HCT116 (cell line): Measurements from ENCODE around the gene MAPKAPK5. TPM values are rescaled to one million over a fixed set of nuclear protein-coding genes. Genes with fewer than 3 reads are reported as not detected.

ENCODE experiments used
- ATAC-seq: fragments of 200-7000 bp; cut with Tn5 transposase; 2 replicates; pipeline ENCODE4 v1.9.1; 2020; ENCODE audit warnings: mild to moderate bottlenecking, moderate library complexity
- BruUV-seq: library from RNA; stranded (reverse); fragments of 400-500 nt; replicated peaks from 2 replicates; lab custom pipeline; 2021; lab: Mats Ljungman, UMichigan
- CTCF ChIA-PET: fragments of 300-600 bp; sonication (Branson Sonifier 250); formaldehyde crosslinking; loops from one replicate; lab custom pipeline; 2021; ENCODE audit warnings: antibody characterized with exemption; lab: Charles Lee
- POLR2A ChIA-PET: fragments of 300-600, 350-600 bp; sonication (Branson Sonifier 250); formaldehyde crosslinking; loops from one replicate; lab custom pipeline; 2021; ENCODE audit warnings: antibody characterized with exemption; lab: Charles Lee
- RAD21 ChIA-PET, 2 experiments: fragments of 300-600 bp; sonication (Branson Sonifier 250); formaldehyde crosslinking; loops; one replicate each; lab custom pipeline; 2023; ENCODE audit warnings: low total read pairs in 2 of 2; ENCODE audit not compliant: uncharacterized antibody in 2 of 2, unreplicated experiment in 2 of 2, low non-redundant PET in 1 of 2; lab: Charles Lee
- DNase-seq: peaks from one replicate; pipeline ENCODE4 v3.0.0-alpha.2; 2010; ENCODE audit warnings: low read depth, low spot score
- H2AFZ ChIP-seq: fragments of 200-600 bp; shearing (Covaris generic), sonication (generic); 2 replicates; pipeline ENCODE4 v1.6.1; 2017; ENCODE audit warnings: low read depth, mixed run types, mixed read lengths, antibody characterized with exemption, low read length; ENCODE audit not compliant: poor library complexity, severe bottlenecking
- H3K27ac ChIP-seq: 2 replicates; pipeline ENCODE4 v1.5.1; 2012; ENCODE audit warnings: low read depth, low read length
- H3K27me3 ChIP-seq: fragments of 200-600 bp; sonication (generic); 2 replicates; pipeline ENCODE4 v1.6.1; 2016; ENCODE audit warnings: mixed run types, low read length, mixed read lengths; ENCODE audit not compliant: insufficient read depth
- H3K36me3 ChIP-seq, 2 experiments: fragments of 200-500 bp in 1 of 2; fragments of 200-600 bp in 1 of 2; sonication (Bioruptor generic) in 1 of 2; sonication (generic) in 1 of 2; 2 replicates each; pipeline versions ENCODE4 v1.5.1 to v1.6.1; 2014 to 2016; ENCODE audit warnings: low read length in 2 of 2, inconsistent platforms in 1 of 2, mixed read lengths in 1 of 2, mixed run types in 1 of 2; ENCODE audit not compliant: insufficient read depth in 2 of 2, control insufficient read depth in 1 of 2
- H3K4me1 ChIP-seq, 2 experiments: fragments of 200-600 bp in 1 of 2; sonication (generic) in 1 of 2; 2 replicates each; pipeline versions ENCODE4 v1.5.1 to v1.6.1; 2012 to 2017; ENCODE audit warnings: low read length in 2 of 2, inconsistent platforms in 1 of 2, mild to moderate bottlenecking in 1 of 2, mixed read lengths in 1 of 2, mixed run types in 1 of 2, moderate library complexity in 1 of 2; ENCODE audit not compliant: insufficient read depth in 2 of 2, control insufficient read depth in 1 of 2
- H3K4me2 ChIP-seq: fragments of 200-600 bp; sonication (generic); 2 replicates; pipeline ENCODE4 v1.6.1; 2017; ENCODE audit warnings: mixed run types, low read length, mixed read lengths
- H3K4me3 ChIP-seq, 2 experiments: fragments of 200-600 bp in 1 of 2; sonication (generic) in 1 of 2; replicated peaks in 1 of 2; 2 replicates each; pipeline ENCODE4 v1.5.1; 2011 to 2016; ENCODE audit warnings: low read length in 2 of 2, control low read depth in 1 of 2, low read depth in 1 of 2, mild to moderate bottlenecking in 1 of 2, mixed read lengths in 1 of 2, mixed run types in 1 of 2
- H3K79me2 ChIP-seq: fragments of 200-600 bp; sonication (generic); 2 replicates; pipeline ENCODE4 v1.6.1; 2017; ENCODE audit warnings: mild to moderate bottlenecking, mixed run types, low read length, moderate library complexity, mixed read lengths; ENCODE audit not compliant: insufficient read depth
- H3K9ac ChIP-seq: fragments of 200-600 bp; sonication (generic); 2 replicates; pipeline ENCODE4 v1.6.1; 2016; ENCODE audit warnings: low read length, mixed read lengths
- H3K9me2 ChIP-seq: fragments of 200-600 bp; sonication (generic), shearing (Covaris generic); 2 replicates; pipeline ENCODE4 v1.6.1; 2017; ENCODE audit warnings: mixed run types, mild to moderate bottlenecking, moderate library complexity; ENCODE audit not compliant: insufficient read depth
- H3K9me3 ChIP-seq, 2 experiments: fragments of 200-500 bp in 1 of 2; fragments of 200-600 bp in 1 of 2; sonication (Bioruptor generic) in 1 of 2; sonication (generic) in 1 of 2; 2 replicates each; pipeline ENCODE4 v1.6.1; 2014 to 2017; ENCODE audit warnings: low read length in 2 of 2, mixed read lengths in 2 of 2, inconsistent platforms in 1 of 2, low read depth in 1 of 2, mild to moderate bottlenecking in 1 of 2, mixed run types in 1 of 2, moderate library complexity in 1 of 2; ENCODE audit not compliant: control insufficient read depth in 1 of 2, insufficient read depth in 1 of 2
- H4K20me1 ChIP-seq: fragments of 200-600 bp; sonication (generic), shearing (Covaris generic); 2 replicates; pipeline ENCODE4 v1.6.1; 2017; ENCODE audit warnings: mixed run types, mild to moderate bottlenecking, moderate library complexity; ENCODE audit not compliant: insufficient read depth
- ATF3 ChIP-seq: IDR thresholded peaks from 2 replicates; pipeline ENCODE4 v1.6.1; 2012
- CBX3 ChIP-seq: IDR thresholded peaks from 2 replicates; pipeline ENCODE4 v1.6.1; 2012; ENCODE audit warnings: low read depth
- CEBPB ChIP-seq: IDR thresholded peaks from 2 replicates; pipeline ENCODE4 v1.6.1; 2012; ENCODE audit warnings: low read depth
- EGR1 ChIP-seq: IDR thresholded peaks from 2 replicates; pipeline ENCODE4 v1.6.1; 2012; ENCODE audit warnings: low read depth
- ELF1 ChIP-seq: IDR thresholded peaks from 2 replicates; pipeline ENCODE4 v1.6.1; 2012; ENCODE audit warnings: low read depth, borderline replicate concordance
- EZH2 ChIP-seq: fragments of 200-600 bp; sonication (generic); IDR thresholded peaks from 2 replicates; pipeline ENCODE4 v1.6.1; 2017; ENCODE audit warnings: antibody characterized with exemption, mixed run types
- EZH2phosphoT487 ChIP-seq: fragments of 200-600 bp; IDR thresholded peaks from 2 replicates; pipeline ENCODE4 v1.6.1; 2018; ENCODE audit warnings: antibody characterized with exemption, borderline replicate concordance
- FOSL1 ChIP-seq: IDR thresholded peaks from 2 replicates; pipeline ENCODE4 v1.6.1; 2012; ENCODE audit warnings: low read depth
- MAX ChIP-seq: IDR thresholded peaks from 2 replicates; pipeline ENCODE4 v1.6.1; 2012
- POLR2A ChIP-seq: IDR thresholded peaks from 2 replicates; pipeline ENCODE4 v1.7.0; 2011; ENCODE audit warnings: borderline replicate concordance; ENCODE audit not compliant: insufficient read depth, insufficient read length; ENCODE audit errors: extremely low read depth
- POLR2AphosphoS5 ChIP-seq: IDR thresholded peaks from 2 replicates; pipeline ENCODE4 v1.6.1; 2011; ENCODE audit warnings: mild to moderate bottlenecking, low read depth, low read length, moderate library complexity
- SIN3A ChIP-seq: IDR thresholded peaks from 2 replicates; pipeline ENCODE4 v1.6.1; 2012; ENCODE audit warnings: low read depth
- SP1 ChIP-seq: IDR thresholded peaks from 2 replicates; pipeline ENCODE4 v1.6.1; 2012; ENCODE audit warnings: low read depth
- SRF ChIP-seq: IDR thresholded peaks from 2 replicates; pipeline ENCODE4 v1.6.1; 2012; ENCODE audit warnings: low read depth
- YY1 ChIP-seq: IDR thresholded peaks from 2 replicates; pipeline ENCODE4 v1.6.1; 2011; ENCODE audit warnings: low read length, low read depth, moderate library complexity, mild to moderate bottlenecking; ENCODE audit not compliant: insufficient replicate concordance; ENCODE audit errors: extremely low read depth
- ZFX ChIP-seq: fragments of 450-650 bp; IDR thresholded peaks from 2 replicates; pipeline ENCODE4 v1.6.1; 2017
- ZNF274 ChIP-seq: fragments of 200-500 bp; sonication (Bioruptor generic); IDR thresholded peaks from 2 replicates; pipeline ENCODE4 v1.6.1; 2014; ENCODE audit warnings: mild to moderate bottlenecking, low read depth, low read length, inconsistent platforms
- intact Hi-C: fragments of 100-400 bp; cut with micrococcal nuclease; formaldehyde crosslinking; loops from 2 replicates; pipeline ENCODE4 v1.10.0; 2022
- total RNA-seq: library from RNA; stranded (reverse); gene quantifications from one replicate; pipeline ENCODE4 v1.2.1, GENCODE V29; 2021; ENCODE audit not compliant: unreplicated experiment

MAPKAPK5 gene
- total RNA-seq, 1 experiment from 2014 or later, result 57.9 TPM

- H3K9ac ChIP-seq, result no peak overlapping the region
- ChIA-PET RAD21 (no interaction called here), CTCF (no interaction called here), POLR2A (no interaction called here)
- no peaks in the 10 kb centered on the region for H3K27me3 ChIP-seq
- H3K79me2 ChIP-seq, result no peaks in the 10 kb centered on the region
- no peak overlapping the region for H3K4me3 ChIP-seq
- no peak overlapping the region for H2AFZ ChIP-seq
- TF ChIP-seq SIN3A (no peak), POLR2A (no peak), EGR1 (no peak), CBX3 (no peak), SP1 (no peak), ZNF274 (no peak), EZH2phosphoT487 (no peak), SRF (no peak), YY1 (no peak), ATF3 (no peak), ZFX (no peak), CEBPB (no peak), EZH2 (no peak), POLR2AphosphoS5 (no peak), FOSL1 (no peak), ELF1 (no peak), MAX (no peak)
- H3K27ac ChIP-seq, result no peak overlapping the region
- intact Hi-C loops, result no loop called here
- ATAC-seq (no peak), DNase-seq (no peak)
- peaks cover 0 to 8% of the 10 kb centered on the region in 2 experiments; a peak in 1 of 4 replicates for H3K36me3 ChIP-seq
- no peaks in the 10 kb centered on the region for H3K9me2 ChIP-seq
- no peak overlapping the region for H3K4me2 ChIP-seq
- BruUV-seq, result no TSS peak
- H3K9me3 ChIP-seq, result no peaks in the 10 kb centered on the region
- H3K4me1 ChIP-seq, result no peaks in the 10 kb centered on the region
- no peaks in the 10 kb centered on the region for H4K20me1 ChIP-seq
Observed at GRCh38 chr12:111799758-111800157, 42.3 kb upstream of the MAPKAPK5 start.
